NCI-H2196 (cell line): Measurements from ENCODE around the gene SLC30A2.

Experiments
- DNase-seq: peaks from one replicate; lab custom pipeline; 2025; ENCODE audit not compliant: unreplicated experiment; lab: John Stamatoyannopoulos, UW

SLC30A2 gene

DNA sequence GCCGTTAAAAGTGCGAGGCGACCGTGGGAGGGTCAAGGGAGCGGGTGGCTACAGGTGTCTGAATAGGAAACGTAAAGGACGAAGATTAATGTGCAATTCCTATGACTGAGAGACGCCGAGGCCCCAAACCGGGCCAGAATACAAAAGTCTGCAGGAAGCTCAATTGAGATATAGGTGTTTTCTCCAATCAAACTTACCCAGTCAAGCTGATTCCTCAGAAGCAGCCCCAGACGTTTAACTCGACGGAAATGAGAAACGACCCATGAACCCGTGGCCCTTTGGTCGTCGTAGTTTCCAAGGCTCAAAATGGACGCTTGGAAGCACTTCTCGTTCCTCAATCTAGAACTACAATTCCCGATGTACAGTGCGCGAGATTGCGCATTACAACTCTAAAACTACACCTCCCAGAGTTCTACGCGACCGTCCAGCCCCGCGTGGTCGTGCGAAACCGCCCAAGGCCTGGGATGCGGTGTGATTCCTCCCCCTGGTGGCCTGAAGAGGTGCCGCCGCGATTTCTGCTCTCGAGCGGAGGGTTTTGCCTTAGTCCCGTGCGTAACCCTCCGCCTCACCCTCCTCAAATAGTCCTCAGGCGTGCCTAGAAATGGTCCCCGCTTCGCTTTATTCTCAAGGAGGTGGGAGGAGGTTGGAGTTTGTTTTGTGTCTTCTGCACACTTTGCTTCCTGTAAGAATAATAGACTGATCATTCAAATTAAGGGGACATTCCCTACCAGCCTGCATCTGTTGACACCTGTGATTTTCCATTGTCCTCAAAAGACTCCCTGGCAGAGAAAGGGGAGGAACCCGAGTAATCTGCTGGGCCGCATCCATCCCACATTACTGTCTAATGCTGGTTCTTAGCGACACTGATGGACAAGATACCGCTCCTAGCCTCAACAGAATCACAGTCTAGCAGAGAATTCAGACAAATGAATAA, 47.8 kb downstream of the SLC30A2 start, which contains the start of gene PAFAH2:
TSS of gene PAFAH2 (minus strand) at position 236 of the 934 bp plus-strand sequence. CDS start 7,247 bp downstream, outside the sequence.
- peak; percentile 99 for DNase-seq

DNA sequence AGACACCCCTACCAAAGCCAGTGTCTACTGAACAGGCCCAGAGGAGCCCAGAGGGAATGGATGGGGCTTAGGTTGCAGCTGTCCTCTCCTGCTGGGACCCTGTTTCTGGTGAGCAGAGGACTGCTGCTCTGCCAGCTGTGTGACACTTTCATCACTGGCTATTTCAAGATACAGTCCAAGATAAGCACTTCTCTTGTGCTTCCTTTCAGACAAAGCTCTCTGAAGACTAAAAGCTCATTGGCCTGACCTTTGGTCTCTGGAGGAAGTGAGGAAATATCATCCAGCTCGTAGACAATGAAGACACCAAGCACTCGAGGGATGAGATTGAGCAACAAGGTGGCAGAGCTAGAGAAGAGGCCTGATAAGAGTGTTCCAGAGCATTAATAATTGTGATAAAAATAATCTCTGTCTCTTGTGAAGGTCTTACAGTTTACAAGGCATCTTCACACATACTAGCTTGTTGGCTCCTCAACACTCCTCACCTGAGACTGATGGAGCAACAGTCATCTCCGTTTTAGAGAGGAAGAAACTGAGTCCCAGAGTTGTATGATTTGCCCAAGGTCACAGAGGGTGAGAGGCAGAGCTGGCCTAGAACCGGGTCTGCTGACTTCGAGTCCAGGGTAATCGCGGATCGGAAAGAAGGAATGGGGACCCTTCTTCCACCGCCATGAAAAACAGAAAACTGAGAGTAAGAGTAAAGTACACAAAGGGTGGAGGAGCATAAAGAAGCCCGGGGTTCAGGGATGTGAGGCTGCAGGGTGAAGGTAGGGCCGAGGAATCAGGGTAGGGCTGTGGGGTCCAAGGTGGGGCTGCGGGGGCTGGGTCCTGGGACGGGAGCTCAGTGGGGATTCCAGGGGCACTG, 48.7 kb downstream of the SLC30A2 start:
- peak; percentile 49 for DNase-seq

DNA sequence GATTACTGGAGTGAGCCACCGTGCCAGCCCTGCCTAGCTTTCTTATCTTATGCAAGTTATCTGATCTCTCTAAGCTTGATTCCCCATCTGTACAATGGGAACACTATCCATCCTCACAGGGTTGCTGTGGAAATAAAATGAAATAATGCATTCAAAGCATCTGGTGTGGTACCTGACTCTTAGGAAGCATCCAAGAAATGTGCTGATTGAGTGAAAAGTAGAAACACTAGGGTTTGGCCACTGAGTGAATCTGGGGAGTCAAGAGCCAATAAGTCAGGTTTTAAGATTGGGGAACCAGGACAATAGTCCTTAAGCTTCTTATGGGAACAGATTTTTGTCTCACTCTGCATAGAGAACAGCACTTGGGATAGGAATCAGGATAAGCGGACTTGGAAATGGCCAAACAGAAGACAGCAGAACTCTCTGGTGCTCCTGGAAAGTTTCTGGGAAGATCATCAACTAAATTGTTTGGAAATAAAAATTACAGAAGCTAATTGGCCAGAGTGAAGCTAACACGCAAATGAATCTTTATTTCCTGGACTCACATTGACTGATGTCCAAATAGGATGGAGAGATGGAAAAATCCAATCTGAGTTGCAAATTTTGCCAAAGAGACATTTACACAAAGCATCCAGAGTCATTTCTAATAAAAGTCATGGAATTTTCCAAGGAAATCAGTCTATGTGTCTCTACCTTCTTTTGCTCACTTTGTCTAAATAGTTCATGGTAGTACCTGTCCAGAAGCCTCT, 51.3 kb downstream of the SLC30A2 start:
- DNase-seq = no peak

DNA sequence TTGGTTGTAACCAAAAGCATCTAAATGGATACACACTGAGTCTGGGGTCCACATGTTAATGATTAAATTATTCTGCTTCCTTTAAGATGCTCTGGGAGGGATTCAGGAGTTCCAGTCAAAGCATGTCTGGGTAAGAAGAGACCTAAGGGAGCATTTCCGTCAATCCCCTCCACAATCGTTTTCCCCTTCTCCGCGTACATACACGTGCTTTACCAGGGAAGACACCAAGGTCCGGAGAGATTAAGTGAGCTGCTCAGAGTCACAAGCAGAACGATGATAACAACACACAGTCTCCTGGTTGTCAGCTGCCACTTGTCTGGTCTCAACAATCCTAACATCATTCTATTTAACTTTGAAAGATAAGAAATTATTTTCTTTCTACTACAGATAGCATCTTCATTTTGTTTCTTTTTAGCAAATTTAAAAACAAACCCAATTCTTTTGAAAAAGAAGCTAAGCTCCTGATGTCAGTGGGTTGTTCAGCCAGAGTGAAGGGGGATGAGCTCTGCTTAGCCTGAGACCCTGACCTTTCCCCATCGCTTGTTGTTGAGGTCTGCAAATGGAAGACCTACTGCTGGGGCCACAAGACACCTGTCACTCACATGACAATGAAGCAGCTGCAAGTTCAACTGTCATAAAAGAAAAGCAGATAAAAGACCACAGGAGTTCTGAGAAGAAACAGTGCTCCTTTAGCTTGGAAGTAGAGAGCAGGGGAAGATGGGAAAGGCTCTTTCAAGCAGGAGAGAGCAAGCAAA, 52.5 kb downstream of the SLC30A2 start:
- DNase-seq = no peak

DNA sequence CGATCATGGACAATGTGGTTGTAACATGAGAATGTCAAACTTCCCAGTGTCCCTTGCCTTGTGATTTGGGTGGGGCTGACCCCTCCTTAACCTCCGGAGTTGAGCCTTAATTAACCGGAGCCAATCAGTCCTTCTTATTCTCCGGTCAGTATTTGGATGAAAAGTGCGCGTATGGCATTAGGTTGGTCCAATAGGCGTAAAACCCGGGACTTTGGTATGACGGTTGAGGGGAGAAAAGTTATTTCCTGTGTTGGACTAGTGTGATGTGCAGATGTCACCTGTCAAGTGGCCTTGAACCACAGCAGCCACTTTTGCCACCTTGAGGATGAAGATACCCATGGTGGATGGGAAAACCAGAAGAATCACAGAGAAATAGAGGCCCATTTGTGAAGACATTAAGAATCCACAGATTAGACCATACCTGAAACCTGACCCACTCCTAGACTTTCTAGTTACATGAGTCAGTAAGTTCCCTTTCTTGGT, 53.2 kb downstream of the SLC30A2 start:
- DNase-seq = no peak

DNA sequence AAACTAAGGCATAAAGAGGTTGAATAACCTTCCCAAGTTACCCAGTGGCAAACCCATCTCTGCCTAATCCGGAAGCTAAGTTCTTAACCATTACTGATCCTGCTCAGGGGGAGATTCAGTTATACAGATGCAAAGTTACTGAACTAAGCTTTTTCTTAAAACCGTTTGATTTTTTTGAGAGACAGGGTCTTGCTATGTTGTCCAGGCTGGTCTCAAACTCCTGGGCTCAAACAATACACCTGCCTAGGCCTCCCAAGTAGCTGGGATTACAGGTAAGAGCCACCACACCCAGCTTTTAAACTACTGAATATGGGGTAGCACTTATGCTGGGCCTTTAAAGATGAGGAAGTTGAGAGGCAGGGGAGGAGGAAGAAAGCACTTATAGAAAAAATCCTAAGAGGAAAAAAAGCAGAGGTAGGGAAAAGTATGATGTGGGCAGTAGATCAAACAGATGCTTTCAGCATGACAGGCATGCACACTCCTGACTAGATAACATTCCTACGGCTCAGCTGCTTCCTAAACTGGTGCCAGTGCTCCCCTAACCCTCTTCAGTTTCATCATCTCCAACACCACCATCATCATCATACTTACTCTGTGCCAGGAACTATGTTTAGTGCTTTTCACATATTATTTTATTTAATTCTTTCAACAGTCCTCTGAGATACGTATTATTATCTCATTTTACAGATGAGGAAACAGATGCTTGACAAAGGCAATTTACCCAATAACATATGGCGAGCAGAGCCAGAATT, 53.8 kb downstream of the SLC30A2 start:
- no peak for DNase-seq

DNA sequence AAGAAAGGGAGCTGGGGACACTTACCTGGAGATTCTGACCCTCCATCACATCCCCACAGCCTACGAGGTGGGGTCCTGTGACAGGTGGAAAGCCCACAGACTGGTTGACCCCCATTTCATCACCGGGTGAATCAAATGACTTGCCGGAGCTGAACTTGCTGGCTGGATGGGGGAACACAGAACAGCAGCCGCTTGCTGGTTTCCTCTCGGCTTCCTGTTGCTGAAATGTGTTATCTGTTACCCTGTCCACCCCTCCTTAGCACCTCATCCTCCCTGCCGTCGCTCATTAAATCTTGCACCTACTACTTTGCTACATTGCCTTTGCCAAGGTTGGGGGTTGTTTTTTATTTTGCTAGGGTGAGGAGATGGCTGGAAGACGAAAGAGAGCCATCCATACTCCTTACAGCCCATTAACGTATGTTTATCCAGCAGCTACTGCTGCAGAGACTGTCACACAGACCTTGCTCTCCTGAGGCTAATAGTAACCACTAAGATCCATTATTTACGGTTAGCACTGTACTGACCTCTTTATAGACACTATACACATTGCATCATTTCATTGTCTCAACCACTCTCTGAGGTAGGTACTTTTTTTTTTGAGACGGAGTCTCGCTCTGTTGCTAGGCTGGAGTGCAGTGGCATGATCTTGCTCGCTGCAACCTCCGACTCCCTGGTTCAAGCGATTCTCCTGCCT, 55.1 kb downstream of the SLC30A2 start:
- DNase-seq = no peak

DNA sequence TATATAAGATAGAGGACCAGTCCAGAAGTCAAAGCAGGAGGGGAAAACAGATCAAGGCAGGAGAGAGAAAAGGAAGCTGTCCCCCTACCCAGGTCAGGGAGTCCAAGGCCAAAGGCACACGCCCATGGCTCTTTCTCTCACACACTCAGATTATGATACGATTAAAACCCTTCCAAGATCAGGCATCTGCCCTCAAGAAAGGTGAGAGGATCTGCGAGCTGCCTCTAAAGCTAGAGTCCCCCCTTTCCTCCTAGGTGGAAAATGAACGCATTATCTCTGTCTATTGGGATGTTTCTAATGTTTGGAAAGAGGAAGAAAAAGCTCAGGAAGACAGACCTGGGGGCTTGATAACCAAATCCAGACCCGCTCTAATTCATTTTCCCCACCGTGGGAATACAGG, 55.7 kb downstream of the SLC30A2 start:
- DNase-seq = no peak

DNA sequence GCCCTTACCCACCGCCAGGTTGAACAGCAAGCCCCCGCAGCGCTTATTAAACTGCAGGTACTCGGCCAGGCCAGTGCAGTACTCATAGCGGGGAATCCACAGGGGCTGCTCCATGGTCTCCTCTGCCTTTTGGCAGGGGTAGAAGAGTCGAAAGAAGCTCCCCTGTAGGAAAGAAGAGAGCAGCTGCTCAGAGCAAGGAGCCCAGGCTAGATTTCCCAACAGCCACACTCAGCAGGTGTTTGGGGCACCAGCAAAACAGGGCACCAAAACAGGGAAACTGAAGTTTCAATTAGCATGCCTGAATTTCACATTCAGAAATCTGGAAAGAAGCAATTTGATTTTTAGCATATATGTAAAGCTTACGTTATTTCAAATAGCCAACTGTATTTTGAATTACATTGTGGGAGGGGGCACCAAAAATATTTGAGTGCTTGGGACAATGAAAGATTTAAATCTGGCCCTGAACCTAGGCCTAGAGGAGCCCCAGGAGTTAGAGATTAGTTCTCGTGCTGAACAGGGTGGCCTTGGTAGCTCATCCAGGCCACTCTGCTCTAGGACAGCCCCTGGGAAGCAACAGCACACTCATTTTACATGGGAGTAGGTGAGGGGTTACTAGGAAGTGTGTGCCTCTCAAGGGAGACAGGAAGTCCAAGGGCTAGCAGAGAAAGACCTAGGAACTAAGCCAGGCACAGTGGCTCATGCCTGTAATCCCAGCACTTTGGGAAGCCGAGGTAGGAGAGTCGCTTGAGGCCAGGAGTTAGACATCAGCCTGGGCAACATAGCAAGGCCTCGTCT, 56.3 kb downstream of the SLC30A2 start:
- no peak for DNase-seq

DNA sequence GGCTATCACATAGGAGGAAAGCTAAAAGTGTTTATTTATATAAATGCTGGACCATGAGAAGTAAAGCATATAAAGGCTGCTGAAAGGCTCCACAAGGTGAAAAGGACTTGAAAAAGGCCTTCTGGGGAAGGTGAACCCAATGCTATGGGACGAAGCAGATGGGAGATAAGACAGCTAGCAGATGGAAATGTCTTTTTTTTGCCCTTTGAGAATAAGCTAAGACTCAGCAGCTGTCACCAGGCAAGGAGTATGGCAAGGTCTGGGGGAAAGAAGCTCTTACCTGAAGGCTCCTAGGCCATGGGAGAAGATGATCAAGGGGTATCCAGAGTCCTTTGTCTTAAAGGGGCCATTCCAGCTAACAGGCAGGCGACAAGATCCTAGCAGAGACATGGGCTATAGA, 58.0 kb downstream of the SLC30A2 start:
- DNase-seq = no peak
